HEK293T (cell line): ENCODE measurements around the gene ALKBH8.
A peak's percentile ranks its signal among the peaks of the same experiment; 100 is the strongest.

Source experiments
- CTCF ChIA-PET: fragments of 350-600 bp; formaldehyde crosslinking; extraction: SDS; loops from one replicate; lab custom pipeline; 2021; ENCODE audit warnings: antibody characterized with exemption, inconsistent platforms; lab: Yijun Ruan, JAX
- POLR2A ChIA-PET: fragments of 350-600 bp; formaldehyde crosslinking; extraction: SDS; loops from one replicate; lab custom pipeline; 2020; ENCODE audit warnings: antibody characterized with exemption, inconsistent platforms; lab: Yijun Ruan, JAX
- DNase-seq: peaks from one replicate; pipeline ENCODE4 v3.0.0; 2012; ENCODE audit warnings: mixed read lengths; ENCODE audit errors: extremely low spot score
- ARNT ChIP-seq: fragments of 450-650 bp; IDR thresholded peaks from 2 replicates; pipeline ENCODE4 v1.6.1; 2017; ENCODE audit warnings: mild to moderate bottlenecking
- BHLHE40 ChIP-seq: fragments of 450-650 bp; IDR thresholded peaks from 2 replicates; pipeline ENCODE4 v1.6.1; 2016; ENCODE audit warnings: mild to moderate bottlenecking, moderate library complexity, borderline replicate concordance
- CTBP1 ChIP-seq: fragments of 450-650 bp; IDR thresholded peaks from 2 replicates; pipeline ENCODE4 v1.6.1; 2016; ENCODE audit warnings: borderline replicate concordance
- ELF4 ChIP-seq: fragments of 450-650 bp; IDR thresholded peaks from 2 replicates; pipeline ENCODE4 v1.6.1; 2017; ENCODE audit warnings: antibody characterized with exemption
- FOXA1 ChIP-seq: fragments of 450-650 bp; IDR thresholded peaks from 2 replicates; pipeline ENCODE4 v1.6.1; 2016; ENCODE audit warnings: mild to moderate bottlenecking
- FOXK2 ChIP-seq: fragments of 450-650 bp; IDR thresholded peaks from 2 replicates; pipeline ENCODE4 v1.6.1; 2016; ENCODE audit warnings: mild to moderate bottlenecking
- FOXM1 ChIP-seq: fragments of 450-650 bp; IDR thresholded peaks from 2 replicates; pipeline ENCODE4 v1.6.1; 2017; ENCODE audit warnings: mild to moderate bottlenecking, borderline replicate concordance
- HDGF ChIP-seq: fragments of 450-650 bp; IDR thresholded peaks from 2 replicates; pipeline ENCODE4 v1.6.1; 2017; ENCODE audit warnings: antibody characterized with exemption, borderline replicate concordance
- L3MBTL2 ChIP-seq: fragments of 450-650 bp; conservative IDR thresholded peaks from 2 replicates; pipeline ENCODE4 v1.6.1; 2016; ENCODE audit warnings: mild to moderate bottlenecking
- LEF1 ChIP-seq: fragments of 450-650 bp; IDR thresholded peaks from 2 replicates; pipeline ENCODE4 v1.6.1; 2017; ENCODE audit warnings: mild to moderate bottlenecking, borderline replicate concordance
- NFRKB ChIP-seq: fragments of 450-650 bp; IDR thresholded peaks from 2 replicates; pipeline ENCODE4 v1.6.1; 2016; ENCODE audit warnings: mild to moderate bottlenecking, moderate library complexity
- PKNOX1 ChIP-seq: fragments of 450-650 bp; IDR thresholded peaks from 2 replicates; pipeline ENCODE4 v1.6.1; 2016
- SP1 ChIP-seq: fragments of 450-650 bp; IDR thresholded peaks from 2 replicates; pipeline ENCODE4 v1.6.1; 2017
- SUZ12 ChIP-seq: fragments of 450-650 bp; IDR thresholded peaks from 2 replicates; pipeline ENCODE4 v1.6.1; 2016; ENCODE audit warnings: mild to moderate bottlenecking
- TARDBP ChIP-seq: fragments of 450-650 bp; IDR thresholded peaks from 2 replicates; pipeline ENCODE4 v1.6.1; 2016
- ZNF384 ChIP-seq: fragments of 450-650 bp; IDR thresholded peaks from 2 replicates; pipeline ENCODE4 v1.6.1; 2016

The ALKBH8 gene

GRCh38 chr11:107493117-107493516 lies 72.4 kb downstream of the ALKBH8 start:
- TF ChIP-seq BHLHE40, result no peak
- TF ChIP-seq NFRKB, result no peak
- TF ChIP-seq CTBP1, result no peak
- TF ChIP-seq TARDBP, result no peak
- TF ChIP-seq FOXM1, result no peak
- no peak for TF ChIP-seq ARNT
- no peak for TF ChIP-seq LEF1
- TF ChIP-seq SP1, result no peak
- no peak for TF ChIP-seq HDGF
- TF ChIP-seq ZNF384, result no peak
- TF ChIP-seq SUZ12, result no peak
- TF ChIP-seq FOXA1, result no peak
- no peak for DNase-seq
- ChIA-PET POLR2A (interaction anchor here (0.9 kb wide), 1 partner anchor 36 kb away, joined by 3 read pairs; the partner anchor contains the start of gene CWF19L2), CTCF (no interaction called here)

- ChIA-PET POLR2A (no interaction called here), CTCF (no interaction called here)
- no peak for DNase-seq
- TF ChIP-seq ZNF384, result no peak
- TF ChIP-seq LEF1, result no peak
- TF ChIP-seq NFRKB, result no peak
- TF ChIP-seq HDGF, result no peak
- no peak for TF ChIP-seq ELF4
- no peak for TF ChIP-seq SUZ12
- TF ChIP-seq L3MBTL2, result no peak
- no peak for TF ChIP-seq SP1
- TF ChIP-seq FOXM1, result no peak
- no peak for TF ChIP-seq CTBP1
- no peak for TF ChIP-seq PKNOX1
These were observed 74.7 kb downstream of the ALKBH8 start for GRCh38 chr11:107490836-107491235.

- POLR2A ChIA-PET, result no interaction called here
These were observed 83.3 kb downstream of the ALKBH8 start for GRCh38 chr11:107482234-107482633.

GRCh38 chr11:107478922-107479321 lies 86.6 kb downstream of the ALKBH8 start:
- DNase-seq, result no peak
- POLR2A ChIA-PET, result no interaction called here
- TF ChIP-seq PKNOX1 (0 out of 2 replicates have a peak, but pooled peaks have one; percentile 4), NFRKB (no peak)
- CTCF ChIA-PET, result no interaction called here

More at GRCh38 chr11:107482234-107482633, 83.3 kb downstream of the ALKBH8 start:
- CTCF ChIA-PET, result no interaction called here
- TF ChIP-seq SUZ12, result no peak
- TF ChIP-seq ARNT, result no peak
- no peak for TF ChIP-seq LEF1
- no peak for TF ChIP-seq FOXA1
- TF ChIP-seq BHLHE40, result no peak
- no peak for TF ChIP-seq TARDBP
- no peak for TF ChIP-seq FOXM1
- no peak for TF ChIP-seq ELF4
- no peak for TF ChIP-seq FOXK2
- TF ChIP-seq SP1, result no peak
- no peak for TF ChIP-seq CTBP1
- no peak for DNase-seq

- ChIA-PET POLR2A (interaction anchor here (1.1 kb wide), 1 partner anchor 20 kb away, joined by 3 read pairs; the partner anchor contains the start of gene CWF19L2), CTCF (interaction anchor here (0.5 kb wide), 1 partner anchor 30 kb away, joined by 4 read pairs; no protein-coding TSS in a partner anchor)
- no peak for TF ChIP-seq L3MBTL2
- TF ChIP-seq PKNOX1, result no peak
- TF ChIP-seq TARDBP, result no peak
- DNase-seq, result no peak
These were observed 87.7 kb downstream of the ALKBH8 start for GRCh38 chr11:107477820-107478219.

GRCh38 chr11:107473792-107474191 lies 91.7 kb downstream of the ALKBH8 start:
- ChIA-PET CTCF (no interaction called here), POLR2A (no interaction called here)
- DNase-seq, result no peak
- no peak for TF ChIP-seq BHLHE40
- no peak for TF ChIP-seq TARDBP
- TF ChIP-seq SUZ12, result no peak
- no peak for TF ChIP-seq LEF1
- TF ChIP-seq PKNOX1, result no peak
- TF ChIP-seq ZNF384, result no peak
- no peak for TF ChIP-seq FOXA1
- no peak for TF ChIP-seq ELF4
- TF ChIP-seq NFRKB, result no peak
- TF ChIP-seq L3MBTL2, result no peak
- no peak for TF ChIP-seq ARNT
- TF ChIP-seq CTBP1, result no peak
- TF ChIP-seq FOXK2, result no peak
- no peak for TF ChIP-seq HDGF
- TF ChIP-seq FOXM1, result no peak
- no peak for TF ChIP-seq SP1
